GM12878 (cell line): ENCODE measurements around the gene TBC1D19. TPM values are rescaled to one million over a fixed set of nuclear protein-coding genes. Genes with fewer than 3 reads are reported as not detected.
A peak's percentile ranks its signal among the peaks of the same experiment; 100 is the strongest.

Source experiments
- BCL3 ChIP-seq: IDR thresholded peaks from 2 replicates; pipeline ENCODE4 v1.6.1; 2011; ENCODE audit warnings: borderline replicate concordance, low read depth, mild to moderate bottlenecking, moderate library complexity, low read length; ENCODE audit not compliant: insufficient read depth, poor library complexity, severe bottlenecking
- CEBPZ ChIP-seq: fragments of 150-350 bp; IDR thresholded peaks from 2 replicates; pipeline ENCODE4 v1.6.1; 2016; ENCODE audit warnings: low read depth, low read length
- CHD4 ChIP-seq: fragments of 200-600 bp; sonication (generic); IDR thresholded peaks from 2 replicates; pipeline ENCODE4 v1.6.1; 2016; ENCODE audit warnings: mild to moderate bottlenecking
- E2F4 ChIP-seq: IDR thresholded peaks from 2 replicates; pipeline ENCODE4 v1.6.1; 2012; ENCODE audit warnings: low read depth, low read length, improper control_type of control experiment
- ELK1 ChIP-seq: IDR thresholded peaks from 2 replicates; pipeline ENCODE4 v1.6.1; 2012; ENCODE audit warnings: low read depth, low read length, improper control_type of control experiment
- IKZF2 ChIP-seq, 2 experiments: fragments of 450-650 bp; IDR thresholded peaks; 2 replicates each; pipeline ENCODE4 v1.6.1; 2017; ENCODE audit warnings: mild to moderate bottlenecking in 2 of 2, moderate library complexity in 2 of 2
- JUND ChIP-seq: IDR thresholded peaks from 2 replicates; pipeline ENCODE4 v1.6.1; 2012; ENCODE audit warnings: low read depth, mild to moderate bottlenecking, low read length, improper control_type of control experiment, moderate library complexity
- KLF5 ChIP-seq: fragments of 450-650 bp; IDR thresholded peaks from 2 replicates; pipeline ENCODE4 v1.6.1; 2014; ENCODE audit warnings: mild to moderate bottlenecking; ENCODE audit not compliant: partially characterized antibody
- NFIC ChIP-seq: IDR thresholded peaks from 2 replicates; pipeline ENCODE4 v1.6.1; 2012; ENCODE audit warnings: low read depth, mild to moderate bottlenecking, inconsistent platforms, low read length, moderate library complexity
- NR2C1 ChIP-seq: fragments of 450-650 bp; IDR thresholded peaks from 2 replicates; pipeline ENCODE4 v1.6.1; 2017; ENCODE audit warnings: antibody characterized with exemption, mild to moderate bottlenecking, moderate library complexity
- PRDM15 ChIP-seq: fragments of 450-650 bp; formaldehyde crosslinking; IDR thresholded peaks from 2 replicates; pipeline ENCODE4 v1.4.0; 2020; ENCODE audit warnings: mild to moderate bottlenecking, moderate library complexity
- RBBP5 ChIP-seq: fragments of 200-600 bp; sonication (generic); conservative IDR thresholded peaks from 2 replicates; pipeline ENCODE4 v1.6.1; 2016
- SMARCA5 ChIP-seq: fragments of 450-650 bp; IDR thresholded peaks from 2 replicates; pipeline ENCODE4 v1.6.1; 2017; ENCODE audit warnings: mild to moderate bottlenecking
- SREBF2 ChIP-seq: IDR thresholded peaks from 2 replicates; pipeline ENCODE4 v1.6.1; 2012; ENCODE audit warnings: mild to moderate bottlenecking, low read length
- USF2 ChIP-seq: IDR thresholded peaks from 2 replicates; pipeline ENCODE4 v1.6.1; 2011; ENCODE audit warnings: low read depth, low read length, improper control_type of control experiment, borderline replicate concordance
- WRNIP1 ChIP-seq: IDR thresholded peaks from 2 replicates; pipeline ENCODE4 v1.6.1; 2011; ENCODE audit warnings: low read depth, low read length, improper control_type of control experiment, borderline replicate concordance
- ZSCAN29 ChIP-seq: fragments of 450-650 bp; IDR thresholded peaks from 2 replicates; pipeline ENCODE4 v1.6.1; 2017; ENCODE audit warnings: mild to moderate bottlenecking, moderate library complexity
- polyA plus RNA-seq, 11 experiments: library from polyadenylated mRNA; depleted of rRNA in 4 of 11; unstranded in 6 of 11; stranded (reverse) in 5 of 11; fragments of >200 nt; fragmentation: Nextera tagmentation in 4 of 11; fragmentation: Illumina TruSeq in 1 of 11; extraction: Ambion mirVana in 4 of 11; extraction: Trizol in 1 of 11; gene quantifications; 1 replicate in 1 of 11; 2 replicates in 10 of 11; pipeline versions ENCODE4 v1.2.1 to v1.2.3, GENCODE V29; 2011 to 2016; ENCODE audit warnings: inconsistent platforms in 2 of 11, missing spikeins in 2 of 11, low read depth in 1 of 11
- total RNA-seq, 4 experiments: library from RNA; depleted of rRNA in 3 of 4; stranded (reverse); fragments of >200 nt in 3 of 4; fragmentation: Illumina TruSeq in 1 of 4; extraction: Trizol in 1 of 4; gene quantifications; 2 replicates each; pipeline versions ENCODE4 v1.2.1 to v1.2.3, GENCODE V29; 2013 to 2021

Gene TBC1D19
- total and polyA plus RNA-seq, 10 of the 15 experiments (the other 5 are each of a cell fraction or from before 2014, with no cell fraction given), result 0.29 to 3.9 (median 2.1) TPM

GRCh38 chr4:26731351-26732035 is 147.6 kb downstream of the TBC1D19 start (continued):
- peak; percentile 43 to 58; a peak in 2 of 4 replicates for TF ChIP-seq IKZF2 (IDR thresholded peaks at IDR 0.05)
- TF ChIP-seq ZSCAN29, result no peak
- TF ChIP-seq JUND, result no peak
- TF ChIP-seq PRDM15 (CRISPR knock-in tag), result no peak
- TF ChIP-seq RBBP5, result no peak
- no peak for TF ChIP-seq SMARCA5
- TF ChIP-seq ELK1, result no peak
- no peak for TF ChIP-seq NR2C1
- TF ChIP-seq WRNIP1, result no peak
- peak; percentile 98 for TF ChIP-seq NFIC
- TF ChIP-seq E2F4, result no peak
- TF ChIP-seq CEBPZ, result no peak
- no peak for TF ChIP-seq USF2
- TF ChIP-seq BCL3, result peak; percentile 82
- no peak for TF ChIP-seq CHD4
- TF ChIP-seq KLF5, result no peak
- no peak for TF ChIP-seq SREBF2
